Ovary (tissue), 9 donors: ENCODE results near the gene EIF3L. TPM values are rescaled to one million over a fixed set of nuclear protein-coding genes. Genes with fewer than 3 reads are reported as not detected.
A peak's percentile ranks its signal among the peaks of the same experiment; 100 is the strongest.

ENCODE experiments used
- DNase-seq, 5 donors: peaks; one replicate each; pipeline ENCODE4 v3.0.0-alpha.2; 2019 to 2020
- H3K27ac ChIP-seq, 2 donors: fragments of 200-600 bp; one replicate each; pipeline versions ENCODE4 v1.5.1 to v1.8.0; 2019 to 2022
- H3K27me3 ChIP-seq: fragments of 200-600 bp; one replicate; pipeline ENCODE4 v1.8.0; 2022
- H3K36me3 ChIP-seq: fragments of 200-600 bp; sonication (generic); one replicate; pipeline ENCODE4 v1.5.1; 2019
- H3K4me1 ChIP-seq: one replicate; pipeline ENCODE4 v1.8.1; 2013; ENCODE audit warnings: mild to moderate bottlenecking, moderate library complexity; ENCODE audit not compliant: insufficient read depth
- H3K4me3 ChIP-seq: fragments of 200-600 bp; sonication (generic); one replicate; pipeline ENCODE4 v1.5.1; 2017
- H3K9me3 ChIP-seq, 2 donors: fragments of 200-600 bp in 1 of 2; sonication (generic) in 1 of 2; one replicate each; pipeline versions ENCODE4 v1.5.1 to v1.8.1; 2013 to 2019; ENCODE audit warnings: mild to moderate bottlenecking in 1 of 2, moderate library complexity in 1 of 2
- EP300 ChIP-seq: sonication (generic); formaldehyde crosslinking; IDR thresholded peaks from one replicate; pipeline ENCODE4 v1.6.1; 2017; ENCODE audit warnings: antibody characterized with exemption
- POLR2A ChIP-seq: fragments of 450-650 bp; IDR thresholded peaks from one replicate; pipeline ENCODE4 v1.6.1; 2017; ENCODE audit warnings: antibody characterized with exemption, mild to moderate bottlenecking, moderate library complexity
- WGBS, 3 donors: extraction: QIAGEN DNeasy Blood & Tissue Kit in 1 of 3; methylation state at CpG; one replicate each; pipeline versions ENCODE4 v1.1.5 to v1.1.7; 2013 to 2017; 5-methylcytosine and 5-hydroxymethylcytosine counted together
- intact Hi-C, 4 donors: fragments of 100-400 bp; cut with DNase I; formaldehyde crosslinking; loops; one replicate each; pipeline versions ENCODE4 v1.11.0 to v1.15.1; 2022 to 2023
- polyA plus RNA-seq, 2 donors: library from polyadenylated mRNA; stranded (reverse); fragments of 200-250 nt in 1 of 2; fragments of 350-450 nt in 1 of 2; fragmentation: Illumina TruSeq in 1 of 2; extraction: RNeasy Lipid Tissue Mini Kit (QIAGEN cat#74804) in 1 of 2; gene quantifications; one replicate each; pipeline ENCODE4 v1.2.3, GENCODE V29; 2013 to 2014
- total RNA-seq, 7 donors: library from RNA; depleted of rRNA in 2 of 7; stranded (reverse); fragments of >200 nt in 2 of 7; fragmentation: NEBNext Ultra II Directional in 3 of 7; extraction: Animal tissue kit (Norgen Biotek cat#: 25700) in 3 of 7; gene quantifications; one replicate each; pipeline versions ENCODE4 v1.1.0 to v1.2.4, GENCODE V29; 2016 to 2023
- TF ChIP-seq, protein P1 (sequence below), 3 donors: fragments of 450-650 bp in 2 of 3; fragments of 200-600 bp in 1 of 3; IDR thresholded peaks; one replicate each; pipeline versions ENCODE4 v1.5.1 to v1.8.0; 2016 to 2022; ENCODE audit warnings: antibody characterized with exemption in 3 of 3, mild to moderate bottlenecking in 1 of 3
- donor health status: DM: no; HTN: no; CAD: no; lungs with moderate emphysema.
- donor health status: DM: no; HTN: no; CAD: no.
- donor health status: Bipolar disorder and iron deficiency.
- donor health status: DM: yes; HTN: yes; CAD: no.
- donor health status: DM: no; HTN: no; CAD: no.
- donor health status: DM: yes; HTN: yes; CAD: no.

The EIF3L gene
- total and polyA plus RNA-seq, 9 donors = 534 to 1,344 (median 896) TPM

DNA sequence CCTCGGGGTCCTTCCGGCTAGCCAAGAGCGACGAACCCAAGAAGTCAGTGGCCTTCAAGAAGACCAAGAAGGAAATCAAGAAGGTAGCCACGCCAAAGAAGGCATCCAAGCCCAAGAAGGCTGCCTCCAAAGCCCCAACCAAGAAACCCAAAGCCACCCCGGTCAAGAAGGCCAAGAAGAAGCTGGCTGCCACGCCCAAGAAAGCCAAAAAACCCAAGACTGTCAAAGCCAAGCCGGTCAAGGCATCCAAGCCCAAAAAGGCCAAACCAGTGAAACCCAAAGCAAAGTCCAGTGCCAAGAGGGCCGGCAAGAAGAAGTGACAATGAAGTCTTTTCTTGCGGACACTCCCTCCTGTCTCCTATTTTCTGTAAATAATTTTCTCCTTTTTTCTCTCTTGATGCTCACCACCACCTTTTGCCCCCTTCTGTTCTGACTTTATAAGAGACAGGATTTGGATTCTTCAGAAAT is 43.4 kb upstream of the EIF3L start:
- 42 to 60% (median 55%) methylated on average over 10 of the region's 10 CpGs for WGBS, 3 donors
- Histone ChIP-seq H3K9me3 (no peaks in the 10 kb centered on the region), H3K4me3 (peak overlapping the region; percentile 71), H3K27ac (peak overlapping the region; percentile 40 to 61), H3K27me3 (no peaks in the 10 kb centered on the region), H3K4me1 (peaks cover 9% of the 10 kb centered on the region), H3K36me3 (no peaks in the 10 kb centered on the region)
- DNase-seq = no peak
- intact Hi-C loops = no loop called here
- TF ChIP-seq, protein P1, sequence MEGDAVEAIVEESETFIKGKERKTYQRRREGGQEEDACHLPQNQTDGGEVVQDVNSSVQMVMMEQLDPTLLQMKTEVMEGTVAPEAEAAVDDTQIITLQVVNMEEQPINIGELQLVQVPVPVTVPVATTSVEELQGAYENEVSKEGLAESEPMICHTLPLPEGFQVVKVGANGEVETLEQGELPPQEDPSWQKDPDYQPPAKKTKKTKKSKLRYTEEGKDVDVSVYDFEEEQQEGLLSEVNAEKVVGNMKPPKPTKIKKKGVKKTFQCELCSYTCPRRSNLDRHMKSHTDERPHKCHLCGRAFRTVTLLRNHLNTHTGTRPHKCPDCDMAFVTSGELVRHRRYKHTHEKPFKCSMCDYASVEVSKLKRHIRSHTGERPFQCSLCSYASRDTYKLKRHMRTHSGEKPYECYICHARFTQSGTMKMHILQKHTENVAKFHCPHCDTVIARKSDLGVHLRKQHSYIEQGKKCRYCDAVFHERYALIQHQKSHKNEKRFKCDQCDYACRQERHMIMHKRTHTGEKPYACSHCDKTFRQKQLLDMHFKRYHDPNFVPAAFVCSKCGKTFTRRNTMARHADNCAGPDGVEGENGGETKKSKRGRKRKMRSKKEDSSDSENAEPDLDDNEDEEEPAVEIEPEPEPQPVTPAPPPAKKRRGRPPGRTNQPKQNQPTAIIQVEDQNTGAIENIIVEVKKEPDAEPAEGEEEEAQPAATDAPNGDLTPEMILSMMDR (IDR thresholded peaks at IDR 0.05) = no peak
- TF ChIP-seq POLR2A (no peak), EP300 (no peak)

DNA sequence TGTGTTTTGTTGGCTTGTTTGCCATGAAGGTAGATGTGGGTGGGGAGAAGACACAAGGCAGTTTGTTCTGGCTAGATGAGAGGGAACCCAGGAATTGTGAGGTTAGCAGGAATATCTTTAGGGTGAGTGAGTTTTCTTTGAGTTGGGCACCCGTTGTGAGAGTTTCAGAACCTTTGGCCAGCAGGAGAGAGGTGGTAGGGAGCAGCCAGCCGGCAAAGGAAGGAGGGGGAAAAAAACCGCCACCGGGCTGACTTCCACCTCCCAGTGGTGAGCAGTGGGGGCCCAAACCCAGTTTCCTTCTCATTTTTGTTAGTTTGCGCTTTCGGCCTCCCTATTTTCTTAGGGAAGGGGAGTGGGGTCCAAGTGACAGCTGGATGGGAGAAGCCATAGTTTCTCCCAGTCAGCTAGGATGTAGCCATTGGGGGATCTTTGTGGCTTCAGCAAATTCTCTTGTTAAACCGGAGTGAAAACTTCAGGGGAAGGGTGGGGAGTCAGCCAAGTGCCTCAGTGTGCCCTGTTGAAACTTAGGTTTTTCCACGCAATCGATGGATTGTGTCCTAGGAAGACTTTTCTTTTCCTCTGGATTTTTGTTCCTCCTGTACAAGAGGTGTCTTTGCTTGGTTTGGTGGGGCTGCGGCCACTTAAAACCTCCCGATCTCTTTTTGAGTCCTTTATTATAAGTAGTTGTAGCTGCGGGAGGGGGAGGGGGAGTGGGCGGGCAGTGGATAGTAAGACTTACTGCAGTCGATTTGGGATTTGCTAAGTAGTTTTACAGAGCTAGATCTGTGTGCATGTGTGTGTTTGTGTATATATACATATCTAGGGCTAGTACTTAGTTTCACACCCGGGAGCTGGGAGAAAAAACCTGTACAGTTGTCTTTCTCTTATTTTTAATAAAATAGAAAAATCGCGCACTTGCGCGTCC is 42.5 kb upstream of the EIF3L start:
- intact Hi-C loops = no loop called here
- H3K27me3 ChIP-seq = no peaks in the 10 kb centered on the region
- peak in 4 of 5 donors; percentile 39 to 62 (median 54) for DNase-seq
- WGBS, 3 donors = 3 to 4% (median 4%) methylated on average over 19 of the region's 19 CpGs
- no peaks in the 10 kb centered on the region for H3K9me3 ChIP-seq
- H3K4me1 ChIP-seq = peaks cover 9% of the 10 kb centered on the region
- peak overlapping the region in 1 of 2 donors; percentile 4 for H3K27ac ChIP-seq
- peak overlapping the region; percentile 71 for H3K4me3 ChIP-seq
- no peaks in the 10 kb centered on the region for H3K36me3 ChIP-seq
- no peak for TF ChIP-seq EP300
- TF ChIP-seq, protein P1 (IDR thresholded peaks at IDR 0.05) = no peak
- no peak for TF ChIP-seq POLR2A

DNA sequence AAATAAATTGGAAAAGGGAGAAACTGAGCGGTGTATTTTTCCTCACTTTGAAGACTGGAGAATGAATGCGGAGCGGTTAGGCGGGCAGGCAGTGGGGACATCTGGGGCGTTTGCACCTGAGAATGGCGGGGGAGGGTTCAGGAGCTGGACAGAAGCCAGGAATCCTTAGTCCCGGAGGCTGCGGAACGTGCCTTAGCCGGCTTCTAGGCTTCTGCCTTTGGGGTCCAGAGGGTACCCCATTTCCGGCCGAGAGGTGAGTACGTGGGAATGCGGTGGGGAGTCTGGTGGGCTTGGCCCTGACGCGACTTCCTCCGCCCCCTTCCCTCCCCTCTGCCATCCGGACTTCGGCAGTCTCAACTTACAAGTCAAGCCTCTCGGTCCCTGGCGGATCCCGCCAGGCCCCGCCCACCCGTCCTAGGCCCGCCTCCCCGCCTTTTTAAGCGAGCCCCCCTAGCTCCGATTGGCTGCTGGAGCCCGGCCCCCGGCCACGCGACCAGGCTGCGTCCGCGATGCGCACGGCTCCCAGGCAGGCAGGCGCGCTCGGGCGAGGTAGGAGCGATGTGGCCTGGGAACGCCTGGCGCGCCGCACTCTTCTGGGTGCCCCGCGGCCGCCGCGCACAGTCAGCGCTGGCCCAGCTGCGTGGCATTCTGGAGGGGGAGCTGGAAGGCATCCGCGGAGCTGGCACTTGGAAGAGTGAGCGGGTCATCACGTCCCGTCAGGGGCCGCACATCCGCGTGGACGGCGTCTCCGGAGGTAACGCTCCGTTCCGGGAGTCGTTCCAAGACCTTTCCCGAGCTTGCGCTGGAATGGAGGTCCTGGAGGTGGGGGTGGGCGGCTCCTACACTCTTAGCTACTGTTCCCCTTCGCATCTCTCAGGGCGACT is 41.6 kb upstream of the EIF3L start, which contains the start of gene GCAT:
Gene GCAT, plus strand, starts transcription at position 525 of the 884 bp plus-strand sequence. Its CDS starts 34 bp downstream, at position 559.
- peaks cover 9% of the 10 kb centered on the region for H3K4me1 ChIP-seq
- intact Hi-C loops = no loop called here
- peak within 1 kb of the TSS in 1 of 2 donors; percentile 11 for H3K27ac ChIP-seq
- no peak for TF ChIP-seq POLR2A
- no peak for TF ChIP-seq EP300
- TF ChIP-seq, protein P1 (IDR thresholded peaks at IDR 0.05) = no peak
- H3K36me3 ChIP-seq = no peaks in the 10 kb centered on the region
- no peaks in the 10 kb centered on the region for H3K27me3 ChIP-seq
- H3K9me3 ChIP-seq = no peaks in the 10 kb centered on the region
- peak within 1 kb of the TSS; percentile 71 for H3K4me3 ChIP-seq
- WGBS, 3 donors = 0 to 1% (median 0%) methylated on average over 65 to 73 of the region's 73 CpGs
- peak; percentile 91 to 97 (median 96) for DNase-seq

DNA sequence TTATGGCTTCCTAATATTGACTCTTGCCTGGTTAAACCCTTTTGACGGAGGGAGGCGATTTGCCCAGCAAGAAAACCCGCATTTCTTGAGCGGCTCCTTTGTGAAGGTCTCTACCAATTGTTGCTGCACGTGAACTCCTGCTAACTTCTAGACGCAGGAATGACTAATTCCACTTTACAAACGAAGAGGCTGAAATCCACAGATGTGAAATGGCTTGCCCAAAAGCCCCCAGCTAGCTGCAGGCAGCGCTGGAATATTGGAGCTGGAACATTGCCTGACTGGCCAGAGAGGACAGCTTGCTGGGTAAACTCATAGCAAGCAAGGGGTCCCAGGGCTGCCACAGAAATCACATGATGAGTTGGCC is 40.9 kb upstream of the EIF3L start:
- 0 to 6% (median 3%) methylated on average over 8 of the region's 8 CpGs for WGBS, 3 donors
- no peaks in the 10 kb centered on the region for H3K27me3 ChIP-seq
- no peaks in the 10 kb centered on the region for H3K36me3 ChIP-seq
- peak overlapping the region; percentile 71 for H3K4me3 ChIP-seq
- no peaks in the 10 kb centered on the region for H3K9me3 ChIP-seq
- intact Hi-C loops = no loop called here
- H3K27ac ChIP-seq = peak overlapping the region in 1 of 2 donors; percentile 8
- TF ChIP-seq, protein P1 (IDR thresholded peaks at IDR 0.05) = no peak
- TF ChIP-seq POLR2A (no peak), EP300 (no peak)
- DNase-seq = peak in 1 of 5 donors; percentile 41
- H3K4me1 ChIP-seq = peaks cover 9% of the 10 kb centered on the region
